Measurements from ENCODE around the gene CDC20B. TPM values are rescaled to one million over a fixed set of nuclear protein-coding genes. Genes with fewer than 3 reads are reported as not detected.

CDC20B gene, protein sequence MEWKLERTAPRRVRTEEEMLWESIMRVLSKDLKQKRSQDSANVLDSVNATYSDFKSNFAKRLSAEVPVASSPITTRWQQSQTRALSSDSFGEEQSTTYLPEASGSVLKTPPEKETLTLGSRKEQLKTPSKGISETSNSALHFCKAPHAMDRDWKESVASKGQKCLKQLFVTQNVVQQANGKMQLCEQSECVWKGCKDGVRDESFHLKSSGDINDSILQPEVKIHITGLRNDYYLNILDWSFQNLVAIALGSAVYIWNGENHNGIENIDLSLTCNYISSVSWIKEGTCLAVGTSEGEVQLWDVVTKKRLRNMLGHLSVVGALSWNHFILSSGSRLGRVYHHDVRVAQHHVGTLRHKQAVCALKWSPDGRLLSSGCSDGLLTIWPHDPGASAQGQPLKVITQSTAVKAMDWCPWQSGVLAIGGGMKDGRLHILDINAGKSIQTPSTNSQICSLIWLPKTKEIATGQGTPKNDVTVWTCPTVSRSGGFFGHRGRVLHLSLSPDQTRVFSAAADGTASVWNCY
- polyA plus RNA-seq (ENCODE audit: insufficient read length): 0.62 TPM
- long read RNA-seq, donor 1: 0 reads
- long read RNA-seq, donor 2: 0 reads
- long read RNA-seq, donor 3: 0 reads
- long read RNA-seq, donor 4: 0 reads
- long read RNA-seq, donor 5: 0 reads
- long read RNA-seq, donor 6: 0 reads
- long read RNA-seq, donor 7: 0 reads
- long read RNA-seq, donor 8: 0 reads

DNA sequence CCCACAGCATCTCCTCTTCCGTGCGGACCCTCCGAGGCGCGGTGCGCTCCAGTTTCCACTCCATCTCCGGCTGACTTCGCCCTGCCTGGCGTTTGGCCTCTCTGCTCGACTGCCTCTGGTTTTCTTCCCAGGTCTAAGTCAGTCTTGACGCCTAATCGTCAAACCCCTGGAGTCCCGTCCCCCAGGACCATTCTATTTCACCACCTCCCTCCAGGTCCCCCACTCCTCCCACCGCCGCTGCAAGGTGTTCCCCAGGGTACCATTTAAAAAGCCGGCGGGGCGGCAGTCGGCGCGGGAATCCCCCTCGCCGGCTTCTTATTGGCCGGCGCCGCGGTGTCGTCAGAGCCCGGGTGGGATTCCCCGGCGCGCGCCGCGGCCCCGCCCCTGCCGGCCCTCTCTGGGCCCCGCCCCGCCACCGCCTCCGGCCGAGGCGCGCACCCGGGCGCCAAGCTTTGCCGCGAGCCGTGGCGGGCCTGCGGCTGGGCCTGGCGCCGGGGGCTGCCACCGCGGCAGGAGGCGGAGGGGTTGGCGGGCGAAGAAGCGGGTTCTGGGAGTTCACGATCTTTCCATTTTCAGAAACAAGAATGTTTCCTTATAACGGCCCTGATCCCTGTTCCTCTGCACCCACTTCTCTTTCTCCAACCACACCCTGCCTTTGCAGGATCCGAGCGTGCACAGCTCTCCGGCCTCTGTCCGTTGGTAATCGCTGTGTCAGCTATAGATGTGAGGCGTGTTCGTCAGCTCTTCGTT lies at the start of gene CDC20B:
Gene CDC20B, minus strand, starts transcription at position 241 of the 750 bp plus-strand sequence. Its CDS starts 177 bp downstream, at position 64.
- DNase-seq: peak; percentile 72

DNA sequence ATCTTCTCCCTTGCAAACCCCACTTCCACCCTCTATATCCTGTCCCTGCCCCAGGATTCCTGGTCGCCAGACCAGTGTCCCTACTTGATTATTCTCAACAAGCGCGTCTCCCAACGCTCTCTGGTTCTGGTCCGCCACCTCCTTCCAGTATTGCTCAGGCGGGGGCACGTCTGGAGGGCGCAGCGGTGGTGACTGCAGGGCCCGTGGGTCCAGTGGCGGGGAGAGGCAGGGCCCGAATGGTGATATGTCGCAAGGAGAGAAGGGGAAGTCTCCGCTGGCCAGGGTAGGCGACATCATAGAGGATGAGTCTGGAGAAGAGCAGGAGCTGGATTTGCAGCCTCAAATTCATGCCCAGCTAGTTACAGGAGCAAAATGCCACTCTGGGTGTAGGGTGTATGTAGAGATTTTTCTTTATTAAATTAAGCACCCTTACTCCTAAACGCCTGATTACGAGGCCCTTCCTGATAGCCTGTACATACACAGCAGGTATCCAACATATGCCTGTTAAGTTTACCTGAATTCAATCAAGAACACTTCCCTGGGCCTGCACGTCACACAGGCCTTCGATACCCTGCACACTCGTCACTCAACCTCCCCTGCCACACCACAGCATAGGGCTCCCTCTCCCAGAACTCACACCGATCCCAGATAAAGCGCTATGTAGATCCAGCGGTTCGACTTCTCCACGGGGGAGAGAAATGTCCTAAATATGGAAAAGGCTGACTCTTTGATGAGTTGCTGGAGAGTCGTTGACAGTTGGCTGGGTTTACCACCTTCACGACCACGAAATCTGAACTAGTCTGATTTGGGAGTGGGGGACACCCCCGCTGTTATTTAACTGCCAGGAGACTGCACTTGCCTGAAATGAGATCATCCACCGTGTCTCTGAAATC lies 49.4 kb upstream of the CDC20B start:
- DNase-seq: peak; percentile 14

DNA sequence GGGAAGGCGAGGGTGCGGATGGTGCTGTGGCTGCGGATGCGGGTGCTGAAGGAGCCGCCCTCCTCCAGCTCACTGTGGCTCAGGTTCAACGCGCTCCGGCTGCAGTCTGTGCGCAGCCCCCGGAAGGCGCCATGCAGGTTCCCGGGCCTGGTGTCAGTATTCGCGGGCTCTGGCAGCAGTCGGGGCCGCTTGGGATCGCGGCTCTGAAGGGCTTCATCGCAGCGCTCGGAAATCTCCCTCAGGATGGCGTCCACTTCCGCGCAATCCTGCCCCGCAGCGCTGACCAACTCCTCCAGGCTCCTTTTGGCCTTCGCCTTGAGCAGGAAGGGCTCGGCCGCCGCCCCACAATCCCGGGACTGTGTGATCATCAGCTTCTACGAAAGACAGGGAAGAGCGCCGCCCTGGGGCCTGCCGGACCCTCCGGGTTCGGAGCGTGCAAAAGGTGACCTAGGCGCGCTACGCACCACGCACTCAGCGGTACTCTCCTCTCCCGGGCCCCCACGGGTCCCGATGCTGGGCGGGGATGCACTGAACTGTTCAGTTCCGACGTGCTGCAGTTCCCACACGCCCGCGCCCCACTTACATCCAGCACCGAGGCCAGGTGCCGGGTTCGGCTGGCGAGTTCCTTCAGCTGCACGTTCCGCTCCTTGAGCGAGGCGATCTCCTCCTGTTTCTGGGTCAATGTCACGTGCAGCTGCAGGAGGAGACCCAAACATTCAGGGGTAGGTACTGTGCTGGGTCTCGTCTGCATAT lies 47.6 kb upstream of the CDC20B start:
- no peak for DNase-seq

DNA sequence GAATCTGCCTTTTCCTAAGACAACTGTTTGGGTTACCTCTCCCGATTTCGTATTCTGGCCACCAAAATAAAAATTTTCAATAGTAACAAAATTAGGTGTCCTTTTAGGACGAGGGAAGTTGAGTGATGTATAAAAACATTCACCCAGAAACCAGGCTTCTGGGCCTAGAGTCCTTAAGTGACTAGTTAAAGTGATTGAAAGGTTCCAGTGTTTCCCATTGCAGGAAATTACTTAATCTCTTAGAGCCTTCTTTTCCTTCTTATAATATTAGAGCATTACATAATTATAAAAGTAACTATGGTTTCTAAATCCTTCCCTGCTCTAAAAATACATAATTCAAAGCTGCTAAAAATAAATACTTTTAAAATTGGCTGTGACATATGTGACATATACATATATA lies 46.8 kb upstream of the CDC20B start:
- DNase-seq: no peak

DNA sequence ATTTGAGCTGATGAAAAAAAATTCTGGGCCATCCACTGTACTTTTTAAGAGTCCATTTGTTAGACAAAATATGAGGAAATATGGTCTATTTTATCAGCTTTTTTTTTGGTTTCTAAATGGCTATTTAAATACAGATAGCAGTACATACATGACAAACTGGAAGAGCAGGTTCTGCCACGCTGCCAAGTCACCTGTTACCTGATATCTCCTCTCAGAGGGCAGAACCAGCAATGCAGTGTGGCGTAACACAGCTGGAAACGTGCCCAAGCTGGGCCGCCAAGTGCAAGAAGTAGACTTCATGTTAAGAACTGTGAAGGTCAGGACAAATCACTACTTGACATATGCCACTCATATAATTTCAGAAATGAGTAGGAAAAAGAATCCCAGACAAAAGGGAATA lies 46.0 kb upstream of the CDC20B start:
- DNase-seq: peak; percentile 43

DNA sequence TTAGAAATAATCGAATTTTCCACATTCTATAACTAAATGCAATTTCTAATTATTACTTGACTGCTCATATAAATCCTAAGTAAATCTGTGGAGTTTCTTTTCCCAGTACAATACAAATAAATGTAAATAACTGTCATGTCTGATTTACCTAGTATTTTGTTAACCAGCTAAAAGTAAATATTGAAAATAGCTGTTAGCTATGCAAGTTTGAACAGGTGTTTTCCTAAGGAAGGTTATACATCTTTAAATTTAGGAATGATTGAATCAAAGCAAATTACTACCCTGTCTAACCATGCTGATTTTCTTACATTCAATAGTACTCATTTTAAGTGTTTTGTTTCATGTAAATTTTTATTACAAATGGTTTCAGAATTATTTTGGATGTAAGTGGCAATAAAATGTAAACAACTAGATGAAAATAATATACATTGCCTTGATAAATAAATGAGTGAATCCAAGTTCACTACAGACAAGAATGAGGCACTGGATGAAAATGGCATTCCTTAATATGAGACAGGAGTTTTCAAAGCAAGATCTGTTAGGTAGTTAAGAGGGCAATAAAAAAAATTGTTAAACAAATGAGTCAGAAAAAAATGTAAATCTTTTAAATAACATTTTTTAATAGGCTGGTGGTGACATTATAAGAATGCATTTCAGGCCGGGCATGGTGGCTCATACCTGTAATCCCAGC lies 38.4 kb upstream of the CDC20B start:
- no peak for DNase-seq

DNA sequence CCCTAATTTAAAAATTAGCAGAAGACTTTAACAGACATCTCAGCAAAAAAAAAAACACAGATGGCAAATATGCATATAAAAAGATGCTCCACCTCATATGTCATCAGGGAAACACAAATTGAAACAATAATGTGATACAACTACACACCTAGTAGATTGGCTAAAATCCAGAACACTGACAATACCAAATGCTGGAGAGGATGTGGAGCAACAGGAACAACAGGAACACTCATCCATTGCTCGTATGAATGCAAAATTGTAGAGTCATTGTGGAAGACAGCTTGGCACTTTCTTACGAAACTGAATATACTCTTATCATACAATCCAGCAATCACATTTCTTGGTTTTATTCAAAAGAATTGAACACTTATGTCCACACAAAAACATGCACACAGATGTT lies 32.0 kb upstream of the CDC20B start:
- no peak for DNase-seq

DNA sequence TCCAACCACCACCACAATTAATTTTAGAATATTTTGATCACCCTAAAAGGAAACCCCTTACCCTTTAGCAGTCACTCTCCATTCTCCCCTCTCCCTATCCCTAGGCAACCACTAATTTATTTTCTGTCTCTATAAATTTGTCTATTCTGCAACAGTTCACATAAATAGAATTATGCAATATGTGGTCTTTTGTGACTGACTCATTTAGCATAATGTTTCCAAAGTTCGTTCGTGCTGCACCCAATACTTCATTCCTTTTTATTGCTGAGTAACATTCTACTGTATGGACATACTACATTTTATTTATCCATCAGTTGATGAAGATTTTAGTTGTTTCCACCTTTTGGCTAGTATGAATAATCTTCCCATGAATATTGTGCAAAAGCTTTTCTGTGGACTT lies 18.2 kb upstream of the CDC20B start:
- no peak for DNase-seq

DNA sequence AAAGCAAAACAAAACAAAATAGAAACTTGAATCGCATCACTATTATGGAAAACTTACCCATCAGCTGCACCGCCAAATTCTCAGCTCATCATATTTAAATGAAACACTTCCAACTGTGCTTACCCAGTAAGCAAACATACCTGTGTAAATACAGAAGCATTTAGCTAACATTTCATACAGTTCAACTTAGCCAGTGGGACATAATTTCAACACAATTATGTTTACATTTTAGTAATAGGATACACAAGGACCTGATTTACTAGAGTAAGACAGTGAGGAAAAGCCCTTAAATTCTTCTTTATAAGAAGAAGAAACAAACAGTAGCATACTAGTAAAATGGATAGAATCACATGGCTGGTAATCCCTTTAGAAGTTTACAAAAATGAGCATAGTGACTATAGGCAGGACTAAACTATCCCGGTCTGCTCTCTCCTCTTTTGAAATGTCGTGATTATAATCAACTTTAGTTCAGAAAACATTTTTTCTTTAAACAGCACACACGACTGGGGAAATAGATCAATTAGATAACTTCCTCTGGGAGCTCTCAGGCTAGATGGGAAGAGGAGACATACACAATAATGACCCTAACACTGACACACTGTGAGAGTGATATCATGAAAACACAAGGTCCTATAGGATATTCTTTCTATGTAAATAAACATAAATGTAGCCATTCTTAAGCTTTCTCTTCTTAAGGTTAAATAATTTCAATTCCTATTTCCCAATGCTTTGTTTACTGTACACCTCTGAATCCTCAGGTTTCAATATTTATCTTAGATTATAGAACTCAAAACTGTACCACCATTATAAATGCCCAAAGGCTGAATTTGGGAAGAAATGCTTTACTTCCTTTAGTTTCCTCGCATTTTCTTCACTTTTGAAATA lies 15.9 kb upstream of the CDC20B start:
- DNase-seq: no peak

DNA sequence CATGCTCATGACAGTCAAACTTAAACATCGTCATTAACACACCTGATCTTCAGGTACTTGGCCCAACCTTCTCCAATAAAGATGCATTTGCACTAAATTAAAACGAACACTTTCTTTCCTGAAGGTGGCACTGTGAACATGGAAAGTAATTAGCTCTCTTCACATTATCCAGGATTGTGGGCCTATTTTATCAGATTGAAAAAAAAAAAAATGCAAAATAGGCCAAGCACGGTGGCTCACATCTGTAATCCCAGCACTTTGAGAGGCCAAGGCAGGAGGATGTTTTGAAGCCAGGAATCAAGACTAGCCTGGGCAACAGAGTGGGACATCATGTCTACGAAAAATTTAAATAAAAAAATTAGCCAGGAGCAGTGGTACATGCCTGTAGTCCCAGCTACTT lies 14.4 kb upstream of the CDC20B start:
- no peak for DNase-seq

DNA sequence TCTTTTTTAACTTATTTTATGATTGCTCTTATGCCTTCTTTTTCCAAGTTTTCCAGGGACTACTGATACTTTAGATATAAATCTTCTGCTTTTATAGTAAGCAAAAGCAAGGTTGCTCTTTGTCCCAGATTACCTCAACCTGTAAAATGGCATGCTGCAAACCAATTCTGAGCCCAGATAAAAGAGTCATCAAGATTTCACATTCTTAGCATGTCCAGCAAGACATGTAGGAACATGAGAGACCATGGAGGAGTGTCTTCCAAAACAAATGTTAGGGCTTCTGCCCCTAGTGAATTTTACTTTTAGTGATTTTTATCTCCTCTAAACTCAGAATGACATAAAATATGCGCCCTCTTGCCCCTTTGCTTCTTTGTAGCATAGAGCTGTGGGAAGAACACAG lies 7.0 kb upstream of the CDC20B start:
- no peak for DNase-seq

DNA sequence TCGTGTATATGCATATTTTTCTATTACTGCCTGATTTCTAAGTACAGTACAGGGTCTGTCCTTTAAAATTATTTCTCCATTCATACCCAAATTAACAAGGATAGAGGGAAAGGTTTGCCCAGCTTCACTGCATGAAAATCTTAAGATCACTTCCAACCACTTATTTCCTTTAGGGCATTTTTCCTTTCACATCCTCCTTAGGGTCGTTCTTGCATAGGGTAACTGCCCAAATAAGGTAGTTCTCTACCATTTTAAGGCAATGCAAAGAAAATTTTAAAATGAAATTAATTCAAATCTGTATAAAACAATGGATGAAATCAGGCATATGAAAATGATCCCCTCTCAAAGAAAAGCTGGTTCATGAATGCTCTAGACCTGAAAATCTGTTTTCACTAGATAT lies 4.1 kb upstream of the CDC20B start:
- DNase-seq: no peak

DNA sequence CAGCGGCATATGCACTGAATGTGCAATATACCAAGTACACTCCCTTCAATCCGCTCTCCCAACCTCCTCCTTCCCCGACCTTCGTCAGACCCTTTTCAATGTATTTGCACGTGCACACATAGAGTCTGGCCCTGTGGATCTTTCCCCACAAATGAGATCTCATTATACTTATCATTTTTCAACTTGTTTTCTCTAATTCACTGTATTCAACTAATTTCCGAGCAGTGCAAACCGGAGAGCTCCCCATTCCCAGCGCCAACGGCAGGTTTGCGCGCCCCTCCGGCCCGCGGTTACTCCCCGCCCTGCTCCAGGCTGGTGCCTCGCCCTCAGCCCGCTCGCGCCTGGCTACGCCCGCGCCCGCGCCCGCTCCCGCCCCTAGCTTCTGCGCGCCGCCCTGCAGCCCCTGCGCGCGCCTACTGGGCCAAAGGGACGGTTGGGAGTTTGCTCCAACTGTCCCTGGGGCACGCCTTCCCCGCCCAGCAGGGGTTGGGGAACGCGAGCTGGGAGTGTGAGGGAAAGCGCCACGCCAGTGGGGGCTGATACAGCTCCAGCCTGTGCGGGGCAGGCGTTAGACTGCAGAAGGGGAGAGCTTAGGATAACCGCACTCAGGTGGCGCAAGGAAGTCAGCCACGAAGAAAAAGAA lies 3.3 kb upstream of the CDC20B start:
- DNase-seq: no peak

DNA sequence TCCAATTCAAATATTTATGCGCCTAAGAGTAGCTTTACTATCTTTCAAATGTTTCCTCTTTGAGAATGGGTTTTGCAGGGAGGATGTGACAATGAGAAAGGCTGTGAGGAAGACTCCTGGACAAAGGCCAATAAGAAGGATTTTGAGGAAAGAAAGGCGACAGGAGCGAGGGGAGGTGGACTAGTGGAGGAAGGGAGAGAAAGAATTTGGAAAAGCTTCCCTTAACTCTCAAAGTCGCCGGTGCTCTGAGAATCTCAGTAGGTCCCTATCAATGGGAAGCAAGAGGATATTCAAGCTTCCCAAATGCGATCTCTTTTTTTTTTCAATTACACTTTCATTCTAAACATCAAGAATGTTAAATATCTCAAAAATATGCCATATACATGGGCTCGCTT lies 2.8 kb upstream of the CDC20B start:
- no peak for DNase-seq

DNA sequence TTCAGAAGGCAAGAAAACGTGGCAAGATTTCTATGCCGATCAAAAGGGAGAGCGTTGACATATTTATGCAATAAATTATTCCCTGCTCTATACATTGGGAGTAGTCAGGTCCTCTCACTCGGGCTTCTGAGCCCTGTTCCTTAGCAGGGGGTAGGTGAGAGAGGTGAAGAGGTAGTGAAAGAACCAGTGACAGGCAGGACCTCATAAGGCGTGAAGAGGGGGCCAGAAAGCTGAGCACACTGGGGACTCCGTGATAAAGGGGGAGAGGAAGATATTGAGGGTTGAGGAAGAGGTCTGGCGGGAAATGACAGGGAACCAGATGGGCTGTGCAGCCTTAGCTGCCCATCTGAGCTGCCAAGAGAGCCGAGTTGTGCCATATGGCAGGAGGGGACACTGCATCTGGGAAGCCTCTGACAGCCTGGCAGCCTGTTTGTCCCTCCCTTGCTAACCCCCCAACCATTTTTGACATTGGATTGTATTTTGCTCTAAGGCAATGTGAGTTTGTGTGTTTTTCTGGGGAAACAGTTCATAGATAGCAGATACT lies 782 bp upstream of the CDC20B start:
- DNase-seq: no peak

DNA sequence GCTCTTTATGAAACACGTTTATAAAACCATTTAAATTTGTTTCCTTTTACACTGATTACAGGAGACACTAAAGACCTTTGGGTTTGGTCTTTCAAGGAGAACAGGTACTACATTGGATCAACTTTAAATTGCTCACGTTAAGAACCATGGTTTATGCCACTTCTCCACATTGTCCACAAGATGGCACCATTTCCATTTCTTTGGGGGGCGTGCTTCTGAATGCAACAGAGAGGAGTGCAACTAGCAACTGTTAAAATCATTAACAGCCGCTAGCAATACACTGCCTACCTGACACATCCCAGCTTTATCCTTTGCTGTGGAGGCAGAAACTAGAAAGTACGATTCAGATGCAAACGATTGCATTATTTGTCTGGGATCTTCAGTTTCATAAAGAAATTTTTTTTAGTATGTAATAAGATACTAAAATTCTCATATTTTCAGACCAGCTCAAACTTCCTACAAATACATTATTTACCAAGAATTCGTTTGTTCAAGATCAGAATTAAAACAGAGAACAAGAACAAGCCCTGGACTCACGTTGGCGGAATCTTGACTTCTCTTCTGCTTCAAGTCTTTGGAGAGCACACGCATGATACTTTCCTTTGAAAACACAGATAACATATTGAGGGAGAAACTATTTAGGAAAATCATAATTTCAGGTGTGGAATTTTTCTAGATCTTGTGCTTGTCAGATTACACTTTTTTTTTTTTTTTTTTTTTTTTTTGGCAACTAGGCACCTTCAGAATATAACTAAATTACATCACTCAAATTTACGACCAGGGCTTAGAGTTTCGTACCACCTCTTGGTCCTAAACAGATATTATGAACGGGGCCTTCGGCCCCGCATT lies 702 bp downstream of the CDC20B start:
- DNase-seq: peak; percentile 86

DNA sequence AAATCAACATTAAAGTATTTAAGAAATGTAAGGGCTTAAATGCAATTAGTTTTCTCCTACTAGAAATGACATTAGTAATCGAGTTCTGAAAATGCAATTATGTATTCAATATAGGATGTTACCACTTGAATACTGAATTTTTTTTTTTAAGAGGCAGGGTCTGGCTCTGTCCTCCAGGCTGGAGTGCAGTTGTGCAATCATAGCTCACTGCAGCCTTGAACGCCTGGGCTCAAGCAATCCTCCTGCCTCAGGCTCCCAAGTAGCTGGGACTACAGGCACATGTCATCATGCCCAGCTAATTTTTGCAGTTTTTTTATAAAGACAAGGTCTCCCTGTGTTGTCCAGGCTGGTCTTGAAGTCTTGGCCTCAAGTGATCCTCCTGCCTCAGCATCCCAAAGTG lies 1.5 kb downstream of the CDC20B start:
- no peak for DNase-seq

DNA sequence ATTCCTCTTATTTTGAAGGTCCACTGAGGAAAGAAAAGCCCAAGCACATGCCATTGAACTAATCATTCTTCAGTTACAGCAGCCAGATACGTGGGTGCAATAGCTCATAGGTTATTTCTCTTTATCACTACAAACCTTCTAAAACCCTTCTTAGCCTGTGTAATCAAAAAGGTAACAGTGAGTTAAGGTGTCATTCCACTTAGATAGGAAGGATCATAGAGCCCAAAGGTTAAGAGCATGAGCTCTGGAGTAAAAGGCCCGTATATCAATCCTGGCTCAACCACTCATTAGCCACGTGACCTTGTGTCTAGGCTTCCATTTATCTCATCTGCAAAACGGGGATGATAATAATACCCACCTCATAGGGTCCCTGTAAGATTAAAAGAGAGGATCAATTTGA lies 10.3 kb downstream of the CDC20B start:
- DNase-seq: no peak

Measured in left kidney (tissue), 8 donors.